ENCODE data around the gene CTSC.

GRCh38 chr11:88367310-88367709, 29.8 kb upstream of the CTSC start:
- no peak for TF ChIP-seq ZNF138 (CRISPR knock-in tag; conservative IDR thresholded peaks at IDR 0.05)
- TF ChIP-seq, protein P1, sequence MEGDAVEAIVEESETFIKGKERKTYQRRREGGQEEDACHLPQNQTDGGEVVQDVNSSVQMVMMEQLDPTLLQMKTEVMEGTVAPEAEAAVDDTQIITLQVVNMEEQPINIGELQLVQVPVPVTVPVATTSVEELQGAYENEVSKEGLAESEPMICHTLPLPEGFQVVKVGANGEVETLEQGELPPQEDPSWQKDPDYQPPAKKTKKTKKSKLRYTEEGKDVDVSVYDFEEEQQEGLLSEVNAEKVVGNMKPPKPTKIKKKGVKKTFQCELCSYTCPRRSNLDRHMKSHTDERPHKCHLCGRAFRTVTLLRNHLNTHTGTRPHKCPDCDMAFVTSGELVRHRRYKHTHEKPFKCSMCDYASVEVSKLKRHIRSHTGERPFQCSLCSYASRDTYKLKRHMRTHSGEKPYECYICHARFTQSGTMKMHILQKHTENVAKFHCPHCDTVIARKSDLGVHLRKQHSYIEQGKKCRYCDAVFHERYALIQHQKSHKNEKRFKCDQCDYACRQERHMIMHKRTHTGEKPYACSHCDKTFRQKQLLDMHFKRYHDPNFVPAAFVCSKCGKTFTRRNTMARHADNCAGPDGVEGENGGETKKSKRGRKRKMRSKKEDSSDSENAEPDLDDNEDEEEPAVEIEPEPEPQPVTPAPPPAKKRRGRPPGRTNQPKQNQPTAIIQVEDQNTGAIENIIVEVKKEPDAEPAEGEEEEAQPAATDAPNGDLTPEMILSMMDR (IDR thresholded peaks at IDR 0.05): no peak
- no peak for TF ChIP-seq ZBTB21 (CRISPR knock-in tag; IDR thresholded peaks at IDR 0.05; ENCODE audit: borderline replicate concordance)
- TF ChIP-seq ATF3 (CRISPR knock-in tag; conservative IDR thresholded peaks at IDR 0.05): no peak
- TF ChIP-seq NR3C1 (CRISPR knock-in tag; conservative IDR thresholded peaks at IDR 0.05; ENCODE audit: low read depth): no peak
- TF ChIP-seq ZNF423 (CRISPR knock-in tag; IDR thresholded peaks at IDR 0.05): no peak
- TF ChIP-seq CBFB (CRISPR knock-in tag; IDR thresholded peaks at IDR 0.05; ENCODE audit: low read depth): no peak
- no peak for TF ChIP-seq PREB (CRISPR knock-in tag; IDR thresholded peaks at IDR 0.05; ENCODE audit: borderline replicate concordance)
- no peak for TF ChIP-seq MAX (CRISPR knock-in tag; IDR thresholded peaks at IDR 0.05)
- no peak for TF ChIP-seq IRF2 (CRISPR knock-in tag; IDR thresholded peaks at IDR 0.05; ENCODE audit: borderline replicate concordance, low read depth)
- no peak for TF ChIP-seq ZSCAN18 (CRISPR knock-in tag; IDR thresholded peaks at IDR 0.05)
- TF ChIP-seq TP53 (CRISPR knock-in tag; IDR thresholded peaks at IDR 0.05): no peak
